Measurements from ENCODE around the gene ALDH16A1. TPM values are rescaled to one million over a fixed set of nuclear protein-coding genes. Genes with fewer than 3 reads are reported as not detected.

Gene ALDH16A1
- total RNA-seq, 4 donors from 2014 or later = 26.6 to 47.2 (median 42.6) TPM

DNA sequence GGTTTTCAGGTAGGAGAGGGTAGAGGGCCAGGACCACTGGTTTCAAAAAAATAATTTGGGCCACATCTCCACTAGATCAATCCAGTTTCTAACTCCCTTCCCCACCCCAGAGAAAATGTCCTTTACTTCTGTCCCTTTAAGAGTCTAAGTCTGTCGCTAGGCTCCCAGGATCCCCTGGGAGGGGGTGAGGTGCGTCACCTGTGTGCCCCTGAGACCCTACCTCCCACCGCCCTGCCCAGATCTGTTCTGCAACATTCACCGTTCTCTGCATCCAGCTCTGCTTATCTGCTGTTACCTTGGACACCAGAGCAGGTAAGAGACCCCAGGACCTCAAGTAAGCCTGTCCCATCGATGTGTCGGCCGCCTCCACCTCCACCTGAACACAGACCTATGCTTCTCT is 27.8 kb upstream of the ALDH16A1 start, which contains the start of gene GFY:
GFY (plus strand) TSS at position 211 of the 400 bp plus-strand sequence. CDS start 1,043 bp downstream, outside the sequence.
- TF ChIP-seq, protein P1, sequence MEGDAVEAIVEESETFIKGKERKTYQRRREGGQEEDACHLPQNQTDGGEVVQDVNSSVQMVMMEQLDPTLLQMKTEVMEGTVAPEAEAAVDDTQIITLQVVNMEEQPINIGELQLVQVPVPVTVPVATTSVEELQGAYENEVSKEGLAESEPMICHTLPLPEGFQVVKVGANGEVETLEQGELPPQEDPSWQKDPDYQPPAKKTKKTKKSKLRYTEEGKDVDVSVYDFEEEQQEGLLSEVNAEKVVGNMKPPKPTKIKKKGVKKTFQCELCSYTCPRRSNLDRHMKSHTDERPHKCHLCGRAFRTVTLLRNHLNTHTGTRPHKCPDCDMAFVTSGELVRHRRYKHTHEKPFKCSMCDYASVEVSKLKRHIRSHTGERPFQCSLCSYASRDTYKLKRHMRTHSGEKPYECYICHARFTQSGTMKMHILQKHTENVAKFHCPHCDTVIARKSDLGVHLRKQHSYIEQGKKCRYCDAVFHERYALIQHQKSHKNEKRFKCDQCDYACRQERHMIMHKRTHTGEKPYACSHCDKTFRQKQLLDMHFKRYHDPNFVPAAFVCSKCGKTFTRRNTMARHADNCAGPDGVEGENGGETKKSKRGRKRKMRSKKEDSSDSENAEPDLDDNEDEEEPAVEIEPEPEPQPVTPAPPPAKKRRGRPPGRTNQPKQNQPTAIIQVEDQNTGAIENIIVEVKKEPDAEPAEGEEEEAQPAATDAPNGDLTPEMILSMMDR (IDR thresholded peaks at IDR 0.05) = no peak
- TF ChIP-seq POLR2A (IDR thresholded peaks at IDR 0.05) = no peak
- intact Hi-C loops (cut with DNase I; ENCODE audit: low total_unique reads) = no loop called here
- DNase-seq (ENCODE audit: low spot score in 2 of 2) = no peak
- WGBS, 2 donors = 64 to 72% methylated on average over 7 of the region's 7 CpGs
- H3K4me3 ChIP-seq (ENCODE audit: low read depth, poor library complexity, severe bottlenecking) = no peak within 1 kb of the TSS

DNA sequence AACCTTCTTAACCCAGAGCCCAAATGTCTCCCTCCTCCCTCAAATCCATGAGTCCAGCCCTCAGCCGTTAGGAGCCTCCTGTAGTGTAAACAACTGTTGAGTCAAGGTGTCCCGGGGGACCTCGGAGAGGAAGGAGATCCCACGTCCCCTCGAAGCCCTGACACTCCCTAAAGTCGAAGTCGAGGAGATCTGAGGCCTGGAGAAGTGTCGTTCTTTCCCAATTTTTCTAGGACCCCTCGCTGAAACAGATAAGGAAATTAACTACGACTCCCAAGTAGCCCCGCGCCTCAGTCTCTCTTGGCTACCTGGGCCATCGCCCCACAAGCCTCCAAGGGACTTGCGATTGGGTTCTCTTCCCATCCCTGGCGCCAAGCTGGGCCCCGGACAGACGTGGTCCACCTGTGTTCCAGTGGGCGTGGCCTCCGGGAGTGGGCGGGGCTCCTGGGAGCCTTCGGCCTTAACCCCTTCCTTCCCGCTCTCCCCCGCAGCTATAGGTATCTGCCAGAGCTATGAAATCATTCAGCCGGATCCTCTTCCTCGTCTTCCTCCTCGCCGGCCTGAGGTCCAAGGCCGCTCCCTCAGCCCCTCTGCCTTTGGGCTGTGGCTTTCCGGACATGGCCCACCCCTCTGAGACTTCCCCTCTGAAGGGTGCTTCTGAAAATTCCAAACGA is 27.0 kb upstream of the ALDH16A1 start:
- 6% methylated on average over 30 of the region's 30 CpGs for WGBS, 2 donors
- intact Hi-C loops (cut with DNase I; ENCODE audit: low total_unique reads) = no loop called here

DNA sequence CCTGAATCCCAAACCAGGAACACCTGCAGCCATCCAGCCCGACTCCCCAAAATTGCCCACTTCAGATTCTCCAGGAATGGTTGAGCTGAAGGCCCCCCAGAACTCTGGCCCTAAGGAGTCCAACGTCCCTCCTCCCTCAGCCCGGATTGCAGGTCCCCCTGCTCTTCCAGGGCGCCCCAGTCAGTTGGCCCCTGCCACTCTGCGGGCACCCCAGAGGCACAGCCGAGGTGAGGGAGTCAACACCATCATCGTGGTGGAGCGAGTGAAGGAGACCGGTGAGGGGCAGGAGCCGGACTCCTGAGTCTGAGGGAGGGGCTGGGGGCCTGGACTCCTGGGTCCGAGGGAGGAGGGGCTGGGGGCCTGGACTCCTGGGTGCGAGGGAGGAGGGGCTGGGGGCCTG is 25.7 kb upstream of the ALDH16A1 start:
- no peak for DNase-seq (ENCODE audit: low spot score in 2 of 2)
- TF ChIP-seq POLR2A (IDR thresholded peaks at IDR 0.05) = no peak
- TF ChIP-seq, protein P1 (IDR thresholded peaks at IDR 0.05) = no peak
- intact Hi-C loops (cut with DNase I; ENCODE audit: low total_unique reads) = no loop called here
- no peak overlapping the region for H3K4me3 ChIP-seq (ENCODE audit: low read depth, poor library complexity, severe bottlenecking)
- 52 to 59% methylated on average over 12 of the region's 12 CpGs for WGBS, 2 donors

More for the DNA sequence above, 27.0 kb upstream of the ALDH16A1 start:
- no peak overlapping the region for H3K4me3 ChIP-seq (ENCODE audit: low read depth, poor library complexity, severe bottlenecking)
- no peak for TF ChIP-seq POLR2A (IDR thresholded peaks at IDR 0.05)
- TF ChIP-seq, protein P1 (IDR thresholded peaks at IDR 0.05) = no peak
- no peak for DNase-seq (ENCODE audit: low spot score in 2 of 2)

DNA sequence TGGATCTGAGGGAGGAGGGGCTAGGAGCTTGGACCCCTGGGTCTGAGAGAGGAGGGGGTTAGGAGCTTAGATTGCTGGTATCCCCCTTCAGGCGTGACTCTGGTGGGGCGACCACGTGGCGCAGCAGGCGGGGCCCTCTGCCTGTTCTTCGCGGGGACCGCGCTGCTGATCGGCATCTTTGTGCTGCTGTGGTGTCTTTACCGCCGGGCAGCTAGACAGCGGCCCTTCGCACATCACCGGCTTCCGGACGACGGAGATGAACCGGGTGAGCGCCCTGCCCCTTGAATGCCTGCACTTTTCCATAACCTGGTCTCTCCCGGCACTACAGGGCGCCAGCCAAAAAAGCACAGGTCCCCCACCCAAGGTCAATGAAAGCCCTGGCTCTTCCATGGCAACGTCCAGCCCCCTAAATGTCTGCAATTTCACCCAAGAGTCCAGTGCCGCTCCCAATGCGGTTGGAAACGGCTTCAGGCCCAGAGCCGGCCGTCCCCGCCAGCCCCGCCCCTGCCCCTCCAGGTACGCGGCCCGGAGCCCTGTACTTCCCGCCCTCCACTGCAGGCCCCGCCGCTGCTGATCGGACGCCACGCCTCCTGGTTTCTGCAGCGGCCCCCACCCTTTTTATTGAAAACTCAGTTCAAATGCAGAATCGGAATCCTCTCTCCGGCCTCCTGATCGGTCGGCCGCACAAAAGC is 25.0 kb upstream of the ALDH16A1 start:
- H3K4me3 ChIP-seq (ENCODE audit: low read depth, poor library complexity, severe bottlenecking) = no peak overlapping the region
- WGBS, 2 donors = 0 to 2% methylated on average over 37 to 44 of the region's 45 CpGs
- TF ChIP-seq POLR2A (IDR thresholded peaks at IDR 0.05) = no peak
- TF ChIP-seq, protein P1 (IDR thresholded peaks at IDR 0.05) = no peak
- DNase-seq (ENCODE audit: low spot score in 2 of 2) = no peak
- intact Hi-C loops (cut with DNase I; ENCODE audit: low total_unique reads) = no loop called here

DNA sequence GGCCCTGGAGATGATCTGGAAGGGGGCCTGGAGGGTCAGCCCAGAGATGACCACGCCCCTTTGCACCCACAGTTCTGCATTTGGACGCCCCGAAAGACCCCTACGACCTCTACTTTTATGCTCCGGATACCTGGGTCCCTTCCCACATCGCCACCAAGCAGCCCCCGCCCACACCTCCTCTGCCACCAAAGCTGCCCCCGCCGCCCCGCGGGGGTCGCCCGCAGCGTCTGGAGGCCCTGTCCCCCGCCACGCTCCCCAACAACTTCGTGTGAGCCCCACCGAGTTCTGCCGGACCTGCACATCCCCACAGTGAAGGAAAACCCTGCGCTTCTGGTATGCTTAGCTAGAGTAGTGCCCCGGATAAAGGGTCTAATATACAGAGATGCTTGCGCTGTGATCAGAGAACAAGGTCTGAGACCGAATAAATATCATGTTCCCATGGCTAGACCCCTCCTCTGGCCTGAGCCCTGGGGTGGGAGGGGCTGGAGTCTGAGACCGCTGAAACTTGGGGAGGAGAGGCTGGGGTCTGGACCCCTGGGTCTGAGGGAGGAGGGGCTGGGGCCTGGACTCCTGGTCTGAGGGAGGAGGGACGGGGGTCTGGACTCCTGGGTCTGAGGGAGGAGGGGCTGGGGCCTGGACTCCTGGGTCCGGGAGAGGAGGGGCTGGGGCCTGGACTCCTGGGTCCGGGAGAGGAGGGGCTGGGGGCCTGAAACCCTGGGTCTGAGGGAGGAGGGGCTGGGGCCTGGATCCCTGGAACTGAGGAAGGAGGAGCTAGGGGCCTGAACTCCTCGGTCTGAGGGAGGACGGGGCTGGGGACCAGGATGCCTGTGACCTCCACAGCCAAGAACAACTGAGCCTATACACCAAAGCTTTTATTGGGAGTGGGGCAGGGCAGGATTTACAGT is 24.2 kb upstream of the ALDH16A1 start:
- no peak overlapping the region for H3K4me3 ChIP-seq (ENCODE audit: low read depth, poor library complexity, severe bottlenecking)
- TF ChIP-seq, protein P1 (IDR thresholded peaks at IDR 0.05) = no peak
- intact Hi-C loops (cut with DNase I; ENCODE audit: low total_unique reads) = no loop called here
- no peak for DNase-seq (ENCODE audit: low spot score in 2 of 2)
- 19 to 20% methylated on average over 27 to 29 of the region's 29 CpGs for WGBS, 2 donors
